Pancreas (tissue), 10 donors: ENCODE measurements around the gene BMF. TPM values are rescaled to one million over a fixed set of nuclear protein-coding genes. Genes with fewer than 3 reads are reported as not detected.
"Not testable (repeated sequence)": the region's sequence is repeated elsewhere in the genome, so short reads cannot be mapped to it uniquely, and the experiment has no call there.

ENCODE experiments used
- ATAC-seq, 4 donors: fragments of 200-7000 bp; cut with Tn5 transposase; one replicate each; pipeline versions ENCODE4 v1.8.0 to v1.9.1; 2020; ENCODE audit warnings: mild to moderate bottlenecking in 4 of 4, moderate library complexity in 4 of 4
- DNase-seq, 6 donors: peaks; one replicate each; pipeline ENCODE4 v3.0.0-alpha.2; 2020
- FAIRE-seq: peaks from 2 replicates; lab custom pipeline; 2012; peaks lifted over from hg19 to GRCh38; lab: Jason Lieb, UNC
- H3K27ac ChIP-seq, 4 donors: fragments of 200-600 bp; sonication (generic); 1 replicate in 3 of 4; 2 replicates in 1 of 4; pipeline versions ENCODE4 v1.5.0 to v1.8.0; 2020
- H3K27me3 ChIP-seq, 4 donors: fragments of 200-600 bp; one replicate each; pipeline ENCODE4 v1.8.0; 2021
- H3K36me3 ChIP-seq, 3 donors: fragments of 200-600 bp; sonication (generic) in 1 of 3; one replicate each; pipeline versions ENCODE4 v1.5.0 to v1.8.0; 2020 to 2021
- H3K4me1 ChIP-seq, 3 donors: fragments of 200-600 bp; one replicate each; pipeline ENCODE4 v1.8.0; 2021
- H3K4me3 ChIP-seq, 4 donors: fragments of 200-600 bp; sonication (generic) in 2 of 4; one replicate each; pipeline versions ENCODE4 v1.5.0 to v1.8.0; 2020 to 2021
- H3K9me3 ChIP-seq, 4 donors: fragments of 200-600 bp; one replicate each; pipeline ENCODE4 v1.8.0; 2021
- CTCF ChIP-seq, 4 donors: fragments of 200-600 bp; sonication (generic) in 3 of 4; IDR thresholded peaks; one replicate each; pipeline versions ENCODE4 v1.5.0 to v1.8.0; 2021; ENCODE audit warnings: antibody characterized with exemption in 4 of 4
- WGBS, 2 donors: extraction: QIAGEN DNeasy Blood & Tissue Kit; methylation state at CpG; one replicate each; pipeline ENCODE4 v1.1.7; 2013; 5-methylcytosine and 5-hydroxymethylcytosine counted together
- intact Hi-C, 3 donors: fragments of 100-400 bp; cut with DNase I; formaldehyde crosslinking; loops; one replicate each; pipeline versions ENCODE4 v1.11.1 to v1.14.2; 2022
- polyA plus RNA-seq, 2 donors: library from polyadenylated mRNA; stranded (reverse); fragments of 200-250 nt; gene quantifications; one replicate each; pipeline ENCODE4 v1.2.3, GENCODE V29; 2013
- total RNA-seq, 6 donors: library from RNA; stranded (reverse); fragmentation: NEBNext Ultra II Directional in 4 of 6; extraction: Animal tissue kit (Norgen Biotek cat#: 25700) in 4 of 6; gene quantifications; one replicate each; pipeline versions ENCODE4 v1.2.1 to v1.2.4, GENCODE V29; 2021 to 2023
- donor health status: healthy with polysubstance abuse.
- donor health status: DM: no; HTN: no; CAD: no; lungs with moderate emphysema.
- donor health status: DM: no; HTN: no; CAD: no.
- donor health status: control.
- donor health status: control.
- donor health status: Bipolar disorder and iron deficiency.
- donor health status: DM: yes; HTN: yes; CAD: no.
- donor health status: DM: no; HTN: no; CAD: no.
- donor health status: DM: no; HTN: no; CAD: no.
- donor health status: DM: yes; HTN: yes; CAD: no.

The BMF gene
- total and polyA plus RNA-seq, 8 donors, result 4.1 to 25.9 (median 6.1) TPM

- Histone ChIP-seq H3K36me3 (no peaks in the 10 kb centered on the region), H3K9me3 (no peaks in the 10 kb centered on the region), H3K27me3 (no peaks in the 10 kb centered on the region), H3K4me1 (peaks cover 4 to 20% (median 12%) of the 10 kb centered on the region in 3 donors), H3K4me3 (peak overlapping the region in 2 of 4 donors; percentile 25 to 31), H3K27ac (peak overlapping the region; percentile 34 to 86 (median 65))
- TF ChIP-seq CTCF (IDR thresholded peaks at IDR 0.05), result no peak
- FAIRE-seq, result no peak
- WGBS, 2 donors, result 2 to 3% methylated on average over 12 of the region's 12 CpGs
- intact Hi-C loops, result no loop called here
- peak; percentile 85 to 97 (median 95) for ATAC-seq
- DNase-seq, result peak in 5 of 6 donors; percentile 62 to 82 (median 73)
Measured at GRCh38 chr15:40081691-40082194, 26.9 kb downstream of the BMF start.

- TF ChIP-seq CTCF (IDR thresholded peaks at IDR 0.05), result no peak
- Histone ChIP-seq H3K27me3 (no peaks in the 10 kb centered on the region), H3K4me3 (peak overlapping the region in 2 of 4 donors; percentile 25 to 31), H3K27ac (peak overlapping the region in 3 of 4 donors; percentile 47 to 86 (median 83)), H3K4me1 (peaks cover 4 to 22% (median 12%) of the 10 kb centered on the region in 3 donors), H3K9me3 (no peaks in the 10 kb centered on the region), H3K36me3 (no peaks in the 10 kb centered on the region)
- ATAC-seq, result no peak
- FAIRE-seq, result no peak
- intact Hi-C loops, result no loop called here
- 37 to 38% methylated on average over 5 of the region's 5 CpGs for WGBS, 2 donors
- no peak for DNase-seq
Measured at GRCh38 chr15:40080847-40081246, 27.8 kb downstream of the BMF start.

- Histone ChIP-seq H3K27me3 (no peaks in the 10 kb centered on the region), H3K9me3 (no peaks in the 10 kb centered on the region), H3K4me1 (peaks cover 10 to 30% (median 12%) of the 10 kb centered on the region in 3 donors), H3K36me3 (no peaks in the 10 kb centered on the region), H3K27ac (no peak overlapping the region), H3K4me3 (no peak overlapping the region)
- DNase-seq (no peak), ATAC-seq (no peak), FAIRE-seq (no peak)
- no peak for TF ChIP-seq CTCF (IDR thresholded peaks at IDR 0.05)
- WGBS, 2 donors, result 45% methylated on average over 1 of the region's 1 CpG
- intact Hi-C loops, result no loop called here
Measured at GRCh38 chr15:40080104-40080503, 28.6 kb downstream of the BMF start.

GRCh38 chr15:40079456-40079855 is 29.2 kb downstream of the BMF start:
- peaks cover 10 to 31% (median 12%) of the 10 kb centered on the region in 3 donors for H3K4me1 ChIP-seq
- no peaks in the 10 kb centered on the region for H3K27me3 ChIP-seq
- H3K36me3 ChIP-seq, result no peaks in the 10 kb centered on the region
- no peak for DNase-seq
- TF ChIP-seq CTCF (IDR thresholded peaks at IDR 0.05), result no peak
- H3K9me3 ChIP-seq, result no peaks in the 10 kb centered on the region
- 95 to 98% methylated on average over 6 of the region's 6 CpGs for WGBS, 2 donors
- no peak for FAIRE-seq
- H3K27ac ChIP-seq, result no peak overlapping the region
- no peak overlapping the region for H3K4me3 ChIP-seq
- intact Hi-C loops, result no loop called here
- ATAC-seq, result no peak

- Histone ChIP-seq H3K4me1 (peaks cover 3 to 20% (median 6%) of the 10 kb centered on the region in 3 donors), H3K4me3 (no peak overlapping the region), H3K27me3 (no peaks in the 10 kb centered on the region), H3K9me3 (no peaks in the 10 kb centered on the region), H3K27ac (peak overlapping the region; percentile 45 to 83 (median 62)), H3K36me3 (no peaks in the 10 kb centered on the region)
- 54 to 56% methylated on average over 18 of the region's 18 CpGs for WGBS, 2 donors
- intact Hi-C loops, result no loop called here
- DNase-seq, result peak; percentile 76 to 91 (median 83)
- no peak for TF ChIP-seq CTCF (IDR thresholded peaks at IDR 0.05)
- ATAC-seq, result peak; percentile 75 to 92 (median 88)
- no peak for FAIRE-seq
Measured at GRCh38 chr15:40075298-40076044, 33.2 kb downstream of the BMF start.

GRCh38 chr15:40074656-40075055 is 34.0 kb downstream of the BMF start:
- H3K4me3 ChIP-seq, H3K36me3 ChIP-seq, H3K9me3 ChIP-seq, DNase-seq, H3K27me3 ChIP-seq, ATAC-seq, intact Hi-C loops, FAIRE-seq: not testable (repeated sequence)
- 71 to 77% methylated on average over 20 of the region's 27 CpGs for WGBS, 2 donors
- peaks cover 11 to 25% (median 12%) of the 10 kb centered on the region in 3 donors for H3K4me1 ChIP-seq
- peak overlapping the region in 2 of 4 donors; percentile 79 to 83 for H3K27ac ChIP-seq
